HG03558 (cell line): ENCODE results near the gene TAF6L.
"Not testable (repeated sequence)": the region's sequence is repeated elsewhere in the genome, so short reads cannot be mapped to it uniquely, and the experiment has no call there.

ENCODE experiments used
- ATAC-seq: cut with Tn5 transposase; IDR thresholded peaks from one replicate; pipeline ENCODE4 v1.9.1; 2021; ENCODE audit warnings: moderate number of reproducible peaks; ENCODE audit not compliant: unreplicated experiment; ENCODE audit errors: extremely low read depth

The TAF6L gene

GRCh38 chr11:62771144-62772021 is at the start of gene TAF6L:
TSS of gene TAF6L (plus strand) at chr11:62771396. CDS start at chr11:62775784, 4,388 bp downstream.
- peak; percentile 37 for ATAC-seq

- no peak for ATAC-seq
These were observed 49.2 kb upstream of the TAF6L start for GRCh38 chr11:62721994-62722393.

- ATAC-seq, result no peak
These were observed 47.0 kb upstream of the TAF6L start for GRCh38 chr11:62724171-62724570.

- no peak for ATAC-seq
These were observed 45.5 kb upstream of the TAF6L start for GRCh38 chr11:62725646-62726045.

GRCh38 chr11:62726156-62726914 is 44.9 kb upstream of the TAF6L start:
- ATAC-seq, result no peak

GRCh38 chr11:62726915-62727164 is 44.4 kb upstream of the TAF6L start:
- ATAC-seq, result no peak

- peak; percentile 42 for ATAC-seq
These were observed 43.9 kb upstream of the TAF6L start, which contains the start of gene HNRNPUL2 for GRCh38 chr11:62727165-62727871. TSS of gene HNRNPUL2 (minus strand) at chr11:62727457. CDS start at chr11:62727156, 301 bp downstream.

- ATAC-seq, result peak; percentile 27
These were observed 43.4 kb upstream of the TAF6L start for GRCh38 chr11:62727872-62728170.

- ATAC-seq, result no peak
These were observed 42.8 kb upstream of the TAF6L start, which contains the start of gene TTC9C for GRCh38 chr11:62728171-62728988. TSS of gene TTC9C (plus strand) at chr11:62728486. CDS start at chr11:62728849, 363 bp downstream.

GRCh38 chr11:62730076-62730475 is 41.1 kb upstream of the TAF6L start:
- not testable (repeated sequence) for ATAC-seq

- no peak for ATAC-seq
These were observed 38.4 kb upstream of the TAF6L start for GRCh38 chr11:62732830-62733229.

- ATAC-seq, result no peak
These were observed 34.0 kb upstream of the TAF6L start for GRCh38 chr11:62737196-62737595.

- ATAC-seq, result no peak
These were observed 23.6 kb upstream of the TAF6L start for GRCh38 chr11:62747475-62748160.

- not testable (repeated sequence) for ATAC-seq
These were observed 21.3 kb upstream of the TAF6L start for GRCh38 chr11:62749931-62750330.

GRCh38 chr11:62752177-62752785 is 18.9 kb upstream of the TAF6L start:
- no peak for ATAC-seq

- no peak for ATAC-seq
These were observed 18.0 kb upstream of the TAF6L start for GRCh38 chr11:62752994-62753735.

- ATAC-seq, result peak; percentile 90
These were observed 17.2 kb upstream of the TAF6L start, which contains the start of gene ZBTB3 for GRCh38 chr11:62753736-62754603. TSS of gene ZBTB3 (minus strand) at chr11:62754160. CDS start at chr11:62753664, 496 bp downstream.
